Osteoblast (primary cell): ENCODE results near the gene TGFB1I1. TPM values are rescaled to one million over a fixed set of nuclear protein-coding genes. Genes with fewer than 3 reads are reported as not detected.

Experiments used
- DNase-seq: peaks from one replicate; pipeline ENCODE4 v3.0.0; 2011; ENCODE audit warnings: low spot score, mixed read lengths; ENCODE audit not compliant: insufficient read length; ENCODE audit errors: missing footprints
- H2AFZ ChIP-seq: 2 replicates; pipeline ENCODE4 v1.6.0; 2011; ENCODE audit warnings: mild to moderate bottlenecking, low read length
- H3K27ac ChIP-seq: 2 replicates; pipeline ENCODE4 v1.5.1; 2011; ENCODE audit warnings: mild to moderate bottlenecking, low read depth, low read length, moderate library complexity
- H3K27me3 ChIP-seq: 2 replicates; pipeline ENCODE4 v1.6.0; 2012; ENCODE audit warnings: mild to moderate bottlenecking, control low read depth, inconsistent platforms, low read length, moderate library complexity; ENCODE audit not compliant: insufficient read depth
- H3K36me3 ChIP-seq: 2 replicates; pipeline ENCODE4 v1.5.1; 2011; ENCODE audit warnings: mild to moderate bottlenecking, low read length, control low read depth, moderate library complexity; ENCODE audit not compliant: insufficient read depth
- H3K4me1 ChIP-seq: 2 replicates; pipeline ENCODE4 v1.5.1; 2011; ENCODE audit warnings: mild to moderate bottlenecking, low read length, control low read depth, moderate library complexity; ENCODE audit not compliant: insufficient read depth
- H3K4me2 ChIP-seq: 2 replicates; pipeline ENCODE4 v1.6.0; 2011; ENCODE audit warnings: mild to moderate bottlenecking, low read length; ENCODE audit not compliant: insufficient read depth
- H3K4me3 ChIP-seq: fragments of 200-600 bp; sonication (generic); 3 replicates; pipeline ENCODE4 v1.5.1; 2012; ENCODE audit warnings: mild to moderate bottlenecking, low read length, inconsistent platforms; ENCODE audit not compliant: insufficient read depth
- H3K79me2 ChIP-seq: 2 replicates; pipeline ENCODE4 v1.6.0; 2012; ENCODE audit warnings: mild to moderate bottlenecking, low read length, control low read depth, inconsistent platforms; ENCODE audit not compliant: insufficient read depth
- H3K9me3 ChIP-seq: 2 replicates; pipeline ENCODE4 v1.5.1; 2011; ENCODE audit warnings: low read depth, low read length, control low read depth
- H4K20me1 ChIP-seq: 2 replicates; pipeline ENCODE4 v1.6.0; 2012; ENCODE audit warnings: mild to moderate bottlenecking, low read length, control low read depth; ENCODE audit not compliant: insufficient read depth
- total RNA-seq: library from RNA; depleted of rRNA; stranded (reverse); fragments of >200 nt; gene quantifications from 2 replicates; pipeline ENCODE4 v1.2.3, GENCODE V29; 2012
- TF ChIP-seq, protein P1 (sequence below): IDR thresholded peaks from 2 replicates; pipeline ENCODE4 v1.5.1; 2011; ENCODE audit warnings: mild to moderate bottlenecking, low read depth, low read length, moderate library complexity; ENCODE audit errors: extremely low read depth

Gene TGFB1I1
- total RNA-seq, 1 donor, result 60.1 TPM

DNA sequence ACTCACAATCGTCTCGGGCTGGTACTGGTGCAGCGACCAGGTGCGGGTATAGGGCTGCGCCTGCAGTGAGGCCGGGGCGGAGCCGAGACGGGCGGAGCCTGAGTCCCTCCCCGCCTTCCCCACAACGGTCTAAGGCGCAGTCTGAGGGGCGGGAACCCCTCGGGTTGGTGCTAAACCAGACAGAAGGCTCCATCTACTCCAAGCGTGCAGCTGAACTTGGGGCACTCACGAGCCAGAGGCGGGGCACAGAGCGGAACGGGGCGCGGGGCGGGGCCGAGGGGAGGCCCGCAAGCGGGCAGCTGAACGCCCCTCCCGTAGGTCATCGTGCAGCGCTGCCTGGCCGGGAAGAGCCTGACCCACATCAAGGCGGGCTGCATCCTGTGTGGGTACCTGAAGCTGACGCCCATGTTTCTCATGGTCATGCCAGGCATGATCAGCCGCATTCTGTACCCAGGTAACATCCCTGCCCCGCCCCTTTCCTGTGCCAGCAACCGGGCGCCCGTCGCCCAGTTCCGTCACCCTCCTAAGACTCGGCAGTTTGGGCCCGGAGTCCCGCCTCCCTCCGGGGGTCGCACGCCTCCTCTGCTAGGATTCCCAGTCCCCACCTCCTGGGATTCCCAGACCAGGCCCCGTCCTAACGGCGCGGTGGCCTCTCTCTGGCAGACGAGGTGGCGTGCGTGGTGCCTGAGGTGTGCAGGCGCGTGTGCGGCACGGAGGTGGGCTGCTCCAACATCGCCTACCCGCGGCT lies 15.9 kb downstream of the TGFB1I1 start:
- peak overlapping the region; percentile 63 for H3K4me3 ChIP-seq
- peak; percentile 91 for DNase-seq
- TF ChIP-seq, protein P1, sequence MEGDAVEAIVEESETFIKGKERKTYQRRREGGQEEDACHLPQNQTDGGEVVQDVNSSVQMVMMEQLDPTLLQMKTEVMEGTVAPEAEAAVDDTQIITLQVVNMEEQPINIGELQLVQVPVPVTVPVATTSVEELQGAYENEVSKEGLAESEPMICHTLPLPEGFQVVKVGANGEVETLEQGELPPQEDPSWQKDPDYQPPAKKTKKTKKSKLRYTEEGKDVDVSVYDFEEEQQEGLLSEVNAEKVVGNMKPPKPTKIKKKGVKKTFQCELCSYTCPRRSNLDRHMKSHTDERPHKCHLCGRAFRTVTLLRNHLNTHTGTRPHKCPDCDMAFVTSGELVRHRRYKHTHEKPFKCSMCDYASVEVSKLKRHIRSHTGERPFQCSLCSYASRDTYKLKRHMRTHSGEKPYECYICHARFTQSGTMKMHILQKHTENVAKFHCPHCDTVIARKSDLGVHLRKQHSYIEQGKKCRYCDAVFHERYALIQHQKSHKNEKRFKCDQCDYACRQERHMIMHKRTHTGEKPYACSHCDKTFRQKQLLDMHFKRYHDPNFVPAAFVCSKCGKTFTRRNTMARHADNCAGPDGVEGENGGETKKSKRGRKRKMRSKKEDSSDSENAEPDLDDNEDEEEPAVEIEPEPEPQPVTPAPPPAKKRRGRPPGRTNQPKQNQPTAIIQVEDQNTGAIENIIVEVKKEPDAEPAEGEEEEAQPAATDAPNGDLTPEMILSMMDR, result no peak
- H3K79me2 ChIP-seq, result no peaks in the 10 kb centered on the region
- H3K27ac ChIP-seq, result no peak overlapping the region
- H3K36me3 ChIP-seq, result peaks cover 15% of the 10 kb centered on the region
- peaks cover 6% of the 10 kb centered on the region for H4K20me1 ChIP-seq
- no peak overlapping the region for H2AFZ ChIP-seq
- no peaks in the 10 kb centered on the region for H3K9me3 ChIP-seq
- peak overlapping the region; percentile 78 for H3K4me2 ChIP-seq
- H3K27me3 ChIP-seq, result peaks cover 37% of the 10 kb centered on the region
- H3K4me1 ChIP-seq, result peaks cover 8% of the 10 kb centered on the region

DNA sequence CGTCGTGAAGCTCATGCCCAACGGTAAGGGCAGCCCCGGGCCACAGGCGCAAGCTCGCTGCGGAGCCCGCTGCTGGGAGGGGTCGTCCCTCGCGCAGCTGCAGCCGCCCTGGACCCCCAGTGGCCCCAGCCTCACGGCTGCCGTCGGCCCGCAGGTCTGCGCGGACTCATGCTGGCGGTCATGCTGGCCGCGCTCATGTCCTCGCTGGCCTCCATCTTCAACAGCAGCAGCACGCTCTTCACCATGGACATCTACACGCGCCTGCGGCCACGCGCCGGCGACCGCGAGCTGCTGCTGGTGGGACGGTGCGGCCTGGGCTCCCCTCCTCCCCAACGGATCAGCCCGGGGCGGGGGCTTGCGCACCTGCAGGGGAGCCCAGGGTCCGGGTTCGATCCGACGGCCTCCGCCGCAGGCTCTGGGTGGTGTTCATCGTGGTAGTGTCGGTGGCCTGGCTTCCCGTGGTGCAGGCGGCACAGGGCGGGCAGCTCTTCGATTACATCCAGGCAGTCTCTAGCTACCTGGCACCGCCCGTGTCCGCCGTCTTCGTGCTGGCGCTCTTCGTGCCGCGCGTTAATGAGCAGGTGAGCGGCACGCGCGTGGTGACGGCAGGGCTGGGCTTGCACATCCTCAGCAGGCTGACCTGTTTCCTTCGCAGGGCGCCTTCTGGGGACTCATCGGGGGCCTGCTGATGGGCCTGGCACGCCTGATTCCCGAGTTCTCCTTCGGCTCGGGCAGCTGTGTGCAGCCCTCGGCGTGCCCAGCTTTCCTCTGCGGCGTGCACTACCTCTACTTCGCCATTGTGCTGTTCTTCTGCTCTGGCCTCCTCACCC lies 16.7 kb downstream of the TGFB1I1 start:
- H3K27me3 ChIP-seq, result peaks cover 37% of the 10 kb centered on the region
- peak overlapping the region; percentile 63 for H3K4me3 ChIP-seq

GRCh38 chr16:31489298-31489564 lies 17.3 kb downstream of the TGFB1I1 start:
- H3K27me3 ChIP-seq, result peaks cover 37% of the 10 kb centered on the region
- TF ChIP-seq, protein P1, result no peak
- no peak for DNase-seq
- H3K9me3 ChIP-seq, result no peaks in the 10 kb centered on the region
- no peak overlapping the region for H3K4me3 ChIP-seq
- H3K79me2 ChIP-seq, result no peaks in the 10 kb centered on the region
- peaks cover 6% of the 10 kb centered on the region for H4K20me1 ChIP-seq
- peaks cover 19% of the 10 kb centered on the region for H3K36me3 ChIP-seq
- no peak overlapping the region for H2AFZ ChIP-seq
- peaks cover 8% of the 10 kb centered on the region for H3K4me1 ChIP-seq
- H3K4me2 ChIP-seq, result no peak overlapping the region
- no peak overlapping the region for H3K27ac ChIP-seq

More for the DNA sequence above, 16.7 kb downstream of the TGFB1I1 start:
- Histone ChIP-seq H3K4me2 (peak overlapping the region; percentile 78), H3K79me2 (no peaks in the 10 kb centered on the region), H3K27ac (no peak overlapping the region), H3K4me1 (peaks cover 8% of the 10 kb centered on the region), H4K20me1 (peaks cover 6% of the 10 kb centered on the region), H3K36me3 (peaks cover 19% of the 10 kb centered on the region), H2AFZ (no peak overlapping the region), H3K9me3 (no peaks in the 10 kb centered on the region)
- TF ChIP-seq, protein P1, result no peak
- DNase-seq, result peak; percentile 88
